DMS53 (cell line): Measurements from ENCODE around the gene LDAH.

Experiments
- DNase-seq: peaks from one replicate; lab custom pipeline; 2025; lab: John Stamatoyannopoulos, UW

The LDAH gene

GRCh38 chr2:20680744-20681375 lies 142.0 kb downstream of the LDAH start:
- DNase-seq: no peak

DNA sequence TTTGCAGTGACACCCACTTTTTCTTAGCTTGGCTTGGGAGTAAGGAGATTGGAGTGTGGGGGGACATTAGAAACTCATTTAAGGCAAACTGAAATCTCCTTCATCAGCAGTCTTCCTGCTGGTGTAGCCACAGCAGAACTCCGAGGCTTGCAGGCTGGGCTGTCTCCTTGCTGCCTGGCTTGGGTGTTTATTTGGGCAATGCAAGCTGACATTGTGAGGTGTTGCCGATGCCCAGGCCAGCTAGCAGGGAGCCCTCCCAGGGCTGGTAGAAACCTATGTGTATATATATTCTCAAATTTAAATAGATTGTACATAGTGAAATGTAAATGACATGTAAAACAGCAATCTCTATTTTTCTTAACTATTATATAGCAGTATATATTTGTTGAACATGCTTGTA lies 144.1 kb downstream of the LDAH start:
- no peak for DNase-seq

DNA sequence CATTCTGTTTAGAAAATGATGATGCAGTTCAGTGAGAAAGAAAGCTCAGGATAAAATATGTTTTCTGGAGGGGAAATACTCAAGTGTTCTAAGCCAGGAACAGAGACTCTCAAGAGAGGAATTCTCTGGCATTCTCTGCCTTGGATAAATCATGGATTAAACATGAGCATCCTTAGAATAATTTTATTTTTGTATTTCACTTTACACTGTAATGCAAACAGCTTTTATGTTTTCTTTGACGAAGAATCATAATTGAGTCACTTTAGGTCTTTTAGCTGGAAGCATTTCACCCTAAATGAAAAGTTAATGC lies 144.9 kb downstream of the LDAH start:
- DNase-seq: no peak

GRCh38 chr2:20677301-20678085 lies 145.4 kb downstream of the LDAH start:
- peak; percentile 7 for DNase-seq

DNA sequence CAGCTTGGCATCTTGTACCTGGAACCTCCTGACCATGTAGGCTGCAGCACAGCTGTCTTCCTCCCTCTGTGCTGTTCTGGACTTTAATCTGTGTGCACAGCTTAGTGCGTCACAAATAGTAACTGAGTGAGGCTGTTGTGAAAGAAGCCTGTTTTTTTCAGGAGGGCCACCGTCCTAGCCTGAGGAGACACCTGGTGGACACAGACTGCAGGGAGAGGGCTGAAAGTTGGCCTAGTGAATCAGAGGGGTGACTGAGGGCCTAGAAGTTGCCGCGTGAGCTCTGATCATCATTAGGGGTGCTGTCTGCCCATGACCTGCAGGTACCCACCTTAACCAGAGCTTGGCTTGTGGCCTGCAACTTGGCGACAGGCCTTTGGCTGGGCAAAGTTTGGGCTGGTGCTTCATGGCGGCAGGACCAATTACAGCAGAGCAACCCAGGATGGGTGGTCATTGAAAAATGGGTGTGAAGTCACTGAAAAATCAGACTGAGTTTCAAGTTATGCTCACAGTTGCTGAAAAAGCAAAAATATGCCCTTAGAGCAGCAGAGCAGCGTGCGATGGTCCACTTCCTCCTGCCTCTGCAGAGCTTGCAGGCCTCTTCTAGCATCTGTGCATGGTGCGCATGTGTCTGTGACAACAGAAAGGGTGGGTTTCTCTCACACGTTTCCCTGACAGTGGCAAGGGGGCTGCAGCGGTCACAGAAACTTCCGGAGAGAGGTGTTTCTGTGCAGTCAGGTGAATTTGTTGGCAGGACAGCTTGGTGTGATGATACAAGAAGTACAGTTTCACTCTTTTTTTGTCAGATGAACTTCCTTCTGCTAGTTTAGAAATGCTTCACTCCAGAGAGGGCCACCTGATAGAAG lies 146.3 kb downstream of the LDAH start:
- peak; percentile 68 for DNase-seq

DNA sequence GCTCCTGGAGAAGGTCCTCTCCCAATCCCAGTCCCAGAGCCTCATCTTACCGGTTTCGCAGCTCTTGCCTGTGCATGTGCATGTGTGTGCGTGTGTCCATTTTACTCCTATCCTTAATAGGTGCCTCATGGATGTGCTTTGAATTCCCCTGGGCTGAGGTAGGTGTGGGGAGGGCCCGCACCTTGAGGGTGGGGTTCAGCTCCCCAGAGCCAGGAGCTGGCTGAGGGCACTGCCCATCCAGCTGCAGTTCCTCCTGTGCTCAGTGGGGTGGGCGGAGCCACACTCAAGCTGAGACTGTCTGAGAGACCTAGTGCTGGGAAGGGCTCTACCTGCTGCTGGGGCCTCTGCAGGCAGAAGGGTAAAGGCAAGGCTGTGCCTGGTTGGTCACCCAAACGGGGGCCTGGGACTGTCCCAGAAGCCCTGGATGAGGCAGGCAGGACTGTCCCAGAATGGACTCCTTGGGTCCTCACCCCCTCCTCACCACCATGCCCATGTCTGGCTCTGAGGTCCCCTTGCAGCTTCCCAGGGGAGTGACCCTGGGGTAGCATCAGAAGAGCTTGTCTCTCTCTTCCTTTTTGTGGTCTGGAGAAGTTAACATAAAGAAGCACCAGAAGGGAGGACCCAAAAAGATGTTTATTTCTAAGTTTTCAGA lies 147.1 kb downstream of the LDAH start:
- DNase-seq: peak; percentile 63

- DNase-seq: no peak
Observed at GRCh38 chr2:20674974-20675679, 147.8 kb downstream of the LDAH start.

- no peak for DNase-seq
Observed at GRCh38 chr2:20674309-20674965, 148.5 kb downstream of the LDAH start.

DNA sequence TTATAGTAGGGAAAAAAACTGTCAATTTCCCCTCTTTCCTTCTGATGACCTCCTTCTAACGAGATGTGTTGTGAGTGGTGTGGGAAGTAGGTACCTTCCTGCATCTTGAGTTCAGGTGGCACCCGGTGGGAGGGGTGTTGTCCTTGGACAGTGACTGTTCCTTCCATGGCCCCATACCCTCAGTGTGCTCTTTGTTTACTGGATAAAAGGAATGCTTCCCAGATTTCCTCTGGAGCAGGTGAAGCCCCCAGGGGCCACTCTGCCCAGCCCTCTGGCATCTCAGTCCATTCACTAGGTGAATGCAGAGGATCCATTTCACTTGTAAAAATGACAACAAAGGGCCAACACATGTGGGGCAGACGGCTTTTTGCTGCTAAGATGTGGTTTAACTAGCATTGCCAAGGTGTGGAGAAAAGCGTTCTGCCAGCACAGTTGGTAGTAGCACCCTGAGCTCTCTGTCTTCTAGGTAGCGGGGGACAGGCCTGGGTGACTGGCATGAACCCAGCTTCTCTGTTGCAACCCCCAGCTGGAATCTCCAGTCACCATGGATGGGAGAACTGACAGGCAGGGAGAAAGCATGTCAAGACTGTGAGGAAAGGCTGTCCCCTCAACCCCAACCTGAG lies 149.1 kb downstream of the LDAH start:
- no peak for DNase-seq

DNA sequence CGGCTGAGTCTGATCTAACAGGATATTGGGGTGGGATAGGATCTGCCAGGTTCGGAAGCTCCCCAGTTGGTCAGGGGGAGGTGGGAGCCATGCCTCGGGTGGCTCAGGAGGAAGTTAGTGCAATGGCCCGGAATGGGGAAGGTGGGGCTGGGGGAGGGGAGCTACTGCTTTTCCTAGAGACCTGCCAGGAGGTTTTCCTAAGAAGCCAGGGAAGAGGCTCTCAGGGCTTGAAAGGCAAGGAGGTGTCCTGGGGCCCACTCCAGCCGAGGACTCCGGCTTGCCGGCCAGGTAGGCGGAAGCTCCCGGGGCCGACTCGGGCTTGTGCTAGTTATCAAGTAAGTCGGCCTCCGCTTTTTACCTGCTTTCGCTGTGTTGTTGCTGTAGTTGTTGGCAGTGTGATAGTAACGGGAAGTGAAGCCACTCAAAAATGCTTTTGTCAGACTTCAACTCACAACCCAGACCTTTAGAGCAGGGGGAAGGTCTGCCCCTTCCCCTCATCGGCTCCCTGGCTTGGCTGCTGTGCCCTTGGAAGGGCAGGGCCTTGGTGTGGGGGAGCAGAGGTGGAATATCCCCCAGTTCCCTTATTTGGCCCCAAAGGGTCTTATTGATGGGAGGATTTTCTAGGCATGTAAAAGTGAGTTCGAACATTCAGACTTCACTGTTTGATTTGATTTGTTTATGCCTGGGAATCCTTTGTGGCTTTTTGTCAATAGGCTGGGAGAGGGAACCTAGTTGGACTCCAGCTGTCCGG lies 150.5 kb downstream of the LDAH start:
- DNase-seq: no peak

GRCh38 chr2:20671736-20672080 lies 151.2 kb downstream of the LDAH start:
- no peak for DNase-seq

GRCh38 chr2:20671036-20671735 lies 151.7 kb downstream of the LDAH start:
- no peak for DNase-seq

DNA sequence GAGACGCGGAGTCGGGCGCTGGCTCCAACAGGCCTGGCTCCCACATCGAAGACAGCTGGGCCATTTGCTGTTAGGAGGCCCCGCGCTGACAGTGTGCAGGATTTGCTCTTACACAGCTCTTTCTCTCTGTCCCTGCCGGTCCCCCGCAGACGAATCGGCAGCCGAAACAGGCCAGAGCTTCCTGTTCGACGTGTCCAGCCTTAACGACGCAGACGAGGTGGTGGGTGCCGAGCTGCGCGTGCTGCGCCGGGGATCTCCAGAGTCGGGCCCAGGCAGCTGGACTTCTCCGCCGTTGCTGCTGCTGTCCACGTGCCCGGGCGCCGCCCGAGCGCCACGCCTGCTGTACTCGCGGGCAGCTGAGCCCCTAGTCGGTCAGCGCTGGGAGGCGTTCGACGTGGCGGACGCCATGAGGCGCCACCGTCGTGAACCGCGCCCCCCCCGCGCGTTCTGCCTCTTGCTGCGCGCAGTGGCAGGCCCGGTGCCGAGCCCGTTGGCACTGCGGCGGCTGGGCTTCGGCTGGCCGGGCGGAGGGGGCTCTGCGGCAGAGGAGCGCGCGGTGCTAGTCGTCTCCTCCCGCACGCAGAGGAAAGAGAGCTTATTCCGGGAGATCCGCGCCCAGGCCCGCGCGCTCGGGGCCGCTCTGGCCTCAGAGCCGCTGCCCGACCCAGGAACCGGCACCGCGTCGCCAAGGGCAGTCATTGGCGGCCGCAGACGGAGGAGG lies 152.4 kb downstream of the LDAH start:
- DNase-seq: no peak

GRCh38 chr2:20669562-20670314 lies 153.2 kb downstream of the LDAH start:
- no peak for DNase-seq

- DNase-seq: no peak
Observed at GRCh38 chr2:20668871-20669475, 153.9 kb downstream of the LDAH start.

- no peak for DNase-seq
Observed at GRCh38 chr2:20668451-20668850, 154.4 kb downstream of the LDAH start.

GRCh38 chr2:20667531-20668401 lies 155.1 kb downstream of the LDAH start:
- peak; percentile 37 for DNase-seq
